Upper lobe of right lung (tissue), 1 donor: ENCODE results near the gene IL17F. TPM values are rescaled to one million over a fixed set of nuclear protein-coding genes. Genes with fewer than 3 reads are reported as not detected.
"Not testable (repeated sequence)": the region's sequence is repeated elsewhere in the genome, so short reads cannot be mapped to it uniquely, and the experiment has no call there.

Experiments
- ATAC-seq: fragments of 200-7000 bp; cut with Tn5 transposase; one replicate; pipeline ENCODE4 v1.9.1; 2020; ENCODE audit warnings: mild to moderate bottlenecking, moderate library complexity
- DNase-seq: peaks from one replicate; pipeline ENCODE4 v3.0.0-alpha.2; 2020
- H3K27ac ChIP-seq: fragments of 200-600 bp; one replicate; pipeline ENCODE4 v1.8.0; 2022
- H3K27me3 ChIP-seq: fragments of 200-600 bp; one replicate; pipeline ENCODE4 v1.8.0; 2022; ENCODE audit warnings: mild to moderate bottlenecking
- H3K36me3 ChIP-seq: fragments of 200-600 bp; one replicate; pipeline ENCODE4 v1.8.0; 2022
- H3K4me1 ChIP-seq: fragments of 200-600 bp; one replicate; pipeline ENCODE4 v1.8.0; 2022
- H3K4me3 ChIP-seq: fragments of 200-600 bp; one replicate; pipeline ENCODE4 v1.8.0; 2022; ENCODE audit warnings: mild to moderate bottlenecking
- H3K9me3 ChIP-seq: fragments of 200-600 bp; one replicate; pipeline ENCODE4 v1.8.0; 2022
- intact Hi-C: fragments of 100-400 bp; cut with DNase I; formaldehyde crosslinking; loops from one replicate; pipeline ENCODE4 v1.11.0; 2022
- total RNA-seq: library from RNA; stranded (reverse); fragmentation: NEBNext Ultra II Directional; extraction: Animal tissue kit (Norgen Biotek cat#: 25700); gene quantifications from one replicate; pipeline ENCODE4 v1.2.1, GENCODE V29; 2021
- TF ChIP-seq, protein P1 (sequence below): fragments of 200-600 bp; IDR thresholded peaks from one replicate; pipeline ENCODE4 v1.8.0; 2022; ENCODE audit warnings: antibody characterized with exemption
- donor health status: DM: no; HTN: yes; CAD: no; lungs with severe emphysema.

The IL17F gene
- total RNA-seq, 1 donor from 2014 or later = not detected

DNA sequence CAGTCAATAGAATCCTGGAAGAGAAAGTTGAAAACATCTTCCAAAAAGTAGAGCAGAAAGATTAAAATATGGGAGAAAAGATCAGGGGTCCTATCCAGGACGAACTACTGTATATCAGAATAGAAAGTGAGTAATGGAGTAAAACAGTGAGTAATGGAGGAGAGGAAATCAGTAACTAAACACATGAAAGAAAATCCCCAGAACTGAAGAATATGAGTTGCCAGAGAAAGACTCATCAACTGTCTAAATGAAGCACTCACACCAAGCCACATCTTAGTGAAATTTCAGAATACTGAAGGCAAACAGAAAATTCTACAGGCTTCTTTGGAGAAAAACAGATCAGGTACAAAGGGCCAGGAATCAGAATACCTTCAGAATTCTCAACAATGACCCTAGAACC, 43.3 kb downstream of the IL17F start:
- Histone ChIP-seq H3K4me3 (no peak overlapping the region), H3K4me1 (no peaks in the 10 kb centered on the region), H3K36me3 (no peaks in the 10 kb centered on the region), H3K9me3 (no peaks in the 10 kb centered on the region), H3K27ac (no peak overlapping the region), H3K27me3 (no peaks in the 10 kb centered on the region)
- ATAC-seq = no peak
- TF ChIP-seq, protein P1, sequence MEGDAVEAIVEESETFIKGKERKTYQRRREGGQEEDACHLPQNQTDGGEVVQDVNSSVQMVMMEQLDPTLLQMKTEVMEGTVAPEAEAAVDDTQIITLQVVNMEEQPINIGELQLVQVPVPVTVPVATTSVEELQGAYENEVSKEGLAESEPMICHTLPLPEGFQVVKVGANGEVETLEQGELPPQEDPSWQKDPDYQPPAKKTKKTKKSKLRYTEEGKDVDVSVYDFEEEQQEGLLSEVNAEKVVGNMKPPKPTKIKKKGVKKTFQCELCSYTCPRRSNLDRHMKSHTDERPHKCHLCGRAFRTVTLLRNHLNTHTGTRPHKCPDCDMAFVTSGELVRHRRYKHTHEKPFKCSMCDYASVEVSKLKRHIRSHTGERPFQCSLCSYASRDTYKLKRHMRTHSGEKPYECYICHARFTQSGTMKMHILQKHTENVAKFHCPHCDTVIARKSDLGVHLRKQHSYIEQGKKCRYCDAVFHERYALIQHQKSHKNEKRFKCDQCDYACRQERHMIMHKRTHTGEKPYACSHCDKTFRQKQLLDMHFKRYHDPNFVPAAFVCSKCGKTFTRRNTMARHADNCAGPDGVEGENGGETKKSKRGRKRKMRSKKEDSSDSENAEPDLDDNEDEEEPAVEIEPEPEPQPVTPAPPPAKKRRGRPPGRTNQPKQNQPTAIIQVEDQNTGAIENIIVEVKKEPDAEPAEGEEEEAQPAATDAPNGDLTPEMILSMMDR = no peak
- intact Hi-C loops = no loop called here
- no peak for DNase-seq

DNA sequence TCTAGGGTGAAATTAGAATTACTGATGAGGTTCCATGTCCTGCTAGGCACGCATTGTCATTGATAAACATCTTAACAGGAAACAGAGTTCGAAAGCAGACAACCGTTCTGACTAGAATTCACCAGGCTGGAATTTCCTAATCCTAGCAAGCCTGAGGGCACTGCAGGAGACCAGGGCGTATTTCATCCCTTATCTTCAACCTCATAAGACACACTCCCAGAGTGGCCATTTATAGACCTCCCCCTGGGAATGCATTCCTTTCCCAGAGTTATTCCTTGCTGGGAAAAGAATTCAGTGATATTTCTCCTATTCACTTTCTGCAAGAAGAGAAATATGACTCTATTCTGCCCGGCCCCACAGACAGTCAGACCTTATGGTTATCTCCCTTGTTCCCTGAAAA, 44.2 kb downstream of the IL17F start:
- H3K27ac ChIP-seq, H3K4me1 ChIP-seq, intact Hi-C loops, H3K9me3 ChIP-seq, H3K27me3 ChIP-seq, H3K36me3 ChIP-seq, DNase-seq, H3K4me3 ChIP-seq, ATAC-seq: not testable (repeated sequence)

DNA sequence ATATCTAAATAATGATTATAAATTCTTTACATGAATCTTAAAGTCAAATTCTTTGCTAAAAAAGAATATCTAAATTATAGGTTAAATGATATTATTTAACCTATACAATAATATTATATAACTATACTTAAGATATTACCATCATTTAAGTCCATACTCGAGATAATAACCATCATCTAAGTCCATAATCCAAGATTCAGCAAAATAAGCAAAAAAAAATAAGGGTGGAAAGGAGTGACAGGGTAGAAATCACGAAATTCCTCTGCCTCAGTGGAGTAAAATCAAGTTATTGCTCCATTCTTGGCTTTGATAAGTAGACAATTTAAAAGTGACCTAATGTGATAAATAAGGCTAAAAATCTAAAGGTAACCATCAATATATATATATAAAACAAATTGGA, 48.4 kb downstream of the IL17F start:
- intact Hi-C loops = no loop called here
- Histone ChIP-seq H3K27ac (no peak overlapping the region), H3K36me3 (no peaks in the 10 kb centered on the region), H3K27me3 (no peaks in the 10 kb centered on the region), H3K4me3 (no peak overlapping the region), H3K4me1 (no peaks in the 10 kb centered on the region), H3K9me3 (no peaks in the 10 kb centered on the region)
- DNase-seq = no peak
- TF ChIP-seq, protein P1 = no peak
- ATAC-seq = no peak

GRCh38 chr6:52191824-52192223, 52.5 kb downstream of the IL17F start:
- no peaks in the 10 kb centered on the region for H3K27me3 ChIP-seq
- ATAC-seq (no peak), DNase-seq (no peak)
- intact Hi-C loops = no loop called here
- H3K4me1 ChIP-seq = no peaks in the 10 kb centered on the region
- no peaks in the 10 kb centered on the region for H3K36me3 ChIP-seq
- TF ChIP-seq, protein P1 = no peak
- no peak overlapping the region for H3K4me3 ChIP-seq
- H3K27ac ChIP-seq = no peak overlapping the region
- H3K9me3 ChIP-seq = no peaks in the 10 kb centered on the region

DNA sequence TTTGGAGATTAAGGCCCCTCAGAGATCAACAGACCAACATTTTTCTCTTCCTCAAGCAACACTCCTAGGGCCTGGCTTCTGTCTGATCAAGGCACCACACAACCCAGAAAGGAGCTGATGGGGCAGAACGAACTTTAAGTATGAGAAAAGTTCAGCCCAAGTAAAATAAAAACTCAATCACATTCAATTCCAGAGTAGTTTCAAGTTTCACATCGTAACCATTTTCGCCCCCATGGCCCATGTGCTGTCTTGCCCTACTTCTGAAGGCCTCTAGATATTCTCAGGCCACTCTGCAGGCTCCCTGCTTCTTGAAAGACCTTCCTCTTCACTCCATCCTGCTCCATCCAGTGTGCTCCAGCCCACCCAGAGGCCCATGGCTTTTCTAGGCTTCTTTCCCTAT, 53.9 kb downstream of the IL17F start:
- TF ChIP-seq, protein P1 = no peak

DNA sequence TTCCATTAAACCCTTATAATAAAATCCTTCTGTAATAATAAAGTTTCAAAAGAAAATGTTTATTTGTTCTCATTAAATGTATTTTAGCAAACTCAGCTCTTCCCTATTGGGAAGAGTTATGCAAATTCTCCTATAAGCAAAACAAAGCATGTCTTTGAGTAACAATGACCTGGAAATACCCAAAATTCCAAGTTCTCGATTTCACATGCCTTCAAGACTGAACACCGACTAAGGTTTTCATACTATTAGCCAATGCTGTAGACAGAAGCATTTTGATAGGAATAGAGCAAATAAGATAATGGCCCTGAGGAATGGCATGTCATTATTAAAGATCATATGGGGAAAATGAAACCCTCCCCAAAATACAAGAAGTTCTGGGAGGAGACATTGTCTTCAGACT, 54.3 kb downstream of the IL17F start:
- no peak overlapping the region for H3K4me3 ChIP-seq
- H3K27me3 ChIP-seq = no peaks in the 10 kb centered on the region
- intact Hi-C loops = no loop called here
- TF ChIP-seq, protein P1 = no peak
- ATAC-seq (no peak), DNase-seq (no peak)
- no peaks in the 10 kb centered on the region for H3K36me3 ChIP-seq
- no peak overlapping the region for H3K27ac ChIP-seq
- H3K4me1 ChIP-seq = no peaks in the 10 kb centered on the region
- no peaks in the 10 kb centered on the region for H3K9me3 ChIP-seq

More for the DNA sequence above, 53.9 kb downstream of the IL17F start:
- no peak overlapping the region for H3K27ac ChIP-seq
- DNase-seq = no peak
- ATAC-seq = no peak
- no peaks in the 10 kb centered on the region for H3K36me3 ChIP-seq
- intact Hi-C loops = no loop called here
- no peaks in the 10 kb centered on the region for H3K27me3 ChIP-seq
- no peaks in the 10 kb centered on the region for H3K9me3 ChIP-seq
- H3K4me3 ChIP-seq = no peak overlapping the region
- no peaks in the 10 kb centered on the region for H3K4me1 ChIP-seq
